Measurements from ENCODE around the gene PALMD. TPM values are rescaled to one million over a fixed set of nuclear protein-coding genes. Genes with fewer than 3 reads are reported as not detected.
A peak's percentile ranks its signal among the peaks of the same experiment; 100 is the strongest.

The PALMD gene
- total and polyA plus RNA-seq, 5 experiments from 2014 or later: not detected

DNA sequence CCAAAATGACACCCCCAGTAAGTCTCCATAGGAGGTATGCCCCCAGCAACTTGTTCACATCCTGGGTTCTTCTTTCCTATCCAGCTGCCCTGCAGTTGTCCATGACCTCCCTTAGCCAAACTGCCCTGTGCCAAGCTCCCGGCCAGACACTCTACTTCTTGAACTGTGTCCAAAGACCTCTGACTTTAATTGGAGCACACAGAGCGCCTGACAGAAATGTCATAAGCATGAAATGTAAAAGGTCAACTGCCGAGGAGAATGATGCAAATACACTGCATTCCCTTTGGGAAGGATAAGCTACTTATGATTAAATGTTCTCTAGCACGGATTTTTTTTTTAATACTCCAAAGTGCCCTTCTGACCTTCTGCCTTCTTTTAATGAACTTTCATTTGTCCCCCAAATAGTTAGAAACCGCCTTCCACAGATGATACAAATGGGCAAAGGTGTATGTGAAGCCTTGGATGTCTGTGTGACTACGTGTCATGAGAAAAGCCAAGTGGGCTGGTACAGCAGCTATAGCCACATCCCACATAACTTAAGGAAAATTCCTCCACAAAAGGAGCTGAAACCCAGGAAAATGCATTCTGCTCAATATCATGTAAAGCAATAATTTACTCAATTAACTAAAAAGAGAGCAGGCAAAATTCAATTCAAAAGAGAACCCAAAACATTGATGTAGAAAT, 26.8 kb downstream of the PALMD start:
- H3K4me1 Mint-ChIP-seq: no peaks in the 10 kb centered on the region
- H3K4me3 Mint-ChIP-seq: no peak overlapping the region
- ATAC-seq (no peak), DNase-seq (no peak)
- peaks cover 6 to 38% (median 17%) of the 10 kb centered on the region in 5 donors for H3K27me3 Mint-ChIP-seq
- POLR2A ChIA-PET: no interaction called here
- no peaks in the 10 kb centered on the region for H3K36me3 Mint-ChIP-seq
- no peaks in the 10 kb centered on the region for H3K9me3 Mint-ChIP-seq
- peak overlapping the region in 1 of 10 donors; percentile 33 for H3K27ac Mint-ChIP-seq

DNA sequence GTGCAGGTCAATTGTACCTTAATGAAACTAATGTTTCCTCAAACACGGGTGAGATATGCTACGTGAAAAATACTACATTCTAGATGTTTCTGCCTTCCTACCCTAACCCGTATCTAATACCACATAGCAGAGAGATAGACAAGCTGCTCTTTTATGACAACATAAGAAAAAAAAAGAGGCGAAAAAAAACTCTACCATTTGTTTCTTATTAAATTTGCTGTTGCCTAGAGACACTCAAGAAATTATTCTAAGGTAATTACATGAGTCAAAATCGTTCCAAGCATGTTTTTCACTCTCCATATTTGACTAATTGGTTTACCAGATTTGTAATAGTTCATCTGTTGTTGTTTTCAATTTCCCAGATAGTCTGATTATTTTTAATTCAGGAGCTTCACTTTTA, 27.4 kb downstream of the PALMD start:
- Mint-ChIP-seq H3K9me3 (no peaks in the 10 kb centered on the region), H3K36me3 (no peaks in the 10 kb centered on the region), H3K4me1 (no peaks in the 10 kb centered on the region), H3K27ac (no peak overlapping the region), H3K4me3 (no peak overlapping the region), H3K27me3 (peaks cover 5 to 37% (median 15%) of the 10 kb centered on the region in 5 donors)
- POLR2A ChIA-PET: no interaction called here
- ATAC-seq (no peak), DNase-seq (no peak)

DNA sequence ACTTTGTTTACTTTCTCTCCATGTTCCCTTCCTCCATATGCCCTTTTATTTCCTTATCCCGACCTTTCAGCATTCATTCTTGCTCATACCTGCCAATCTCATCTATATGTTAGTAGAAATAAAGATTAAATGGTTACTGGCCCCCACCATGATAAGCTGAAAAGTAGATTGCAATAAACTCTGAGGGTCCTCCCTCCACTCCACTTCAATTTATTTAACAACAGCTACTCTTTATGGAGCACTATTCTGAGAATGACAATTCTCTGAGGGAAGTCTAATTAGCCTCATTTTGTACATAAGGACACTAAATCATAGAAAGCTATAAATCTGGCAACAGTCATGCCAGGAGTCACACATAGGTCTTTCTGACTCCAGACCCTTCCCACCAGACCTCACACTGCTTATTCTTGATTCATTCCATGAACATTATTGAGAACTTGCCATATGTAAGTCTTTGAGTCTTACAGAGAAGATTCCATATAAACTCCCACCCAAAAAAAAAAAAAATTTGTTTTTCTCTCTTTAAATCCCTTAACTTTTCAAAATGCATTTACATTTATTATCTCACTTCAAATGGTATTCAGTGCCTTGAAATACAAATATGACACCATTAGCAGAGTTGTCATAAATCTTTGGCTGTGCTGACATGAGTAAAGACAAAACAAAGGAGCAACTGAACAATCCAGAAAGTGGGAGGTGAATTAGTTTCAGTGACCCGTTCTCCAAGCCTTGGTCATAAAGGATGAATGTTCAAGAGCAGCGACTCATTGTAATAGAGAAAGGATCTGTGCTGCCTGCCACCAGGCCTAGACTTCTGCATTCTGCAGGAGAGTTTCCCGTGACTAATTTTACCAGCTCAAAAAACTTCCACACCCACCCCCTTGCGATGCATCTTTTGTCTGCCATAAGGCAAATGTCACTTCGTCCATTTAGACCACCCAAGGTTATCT, 28.5 kb downstream of the PALMD start:
- no peak for DNase-seq
- POLR2A ChIA-PET: no interaction called here
- no peak overlapping the region for H3K4me3 Mint-ChIP-seq
- H3K27ac Mint-ChIP-seq: no peak overlapping the region
- no peak for ATAC-seq
- no peaks in the 10 kb centered on the region for H3K36me3 Mint-ChIP-seq
- H3K4me1 Mint-ChIP-seq: no peaks in the 10 kb centered on the region
- H3K27me3 Mint-ChIP-seq: peaks cover 2 to 37% (median 12%) of the 10 kb centered on the region in 5 donors
- no peaks in the 10 kb centered on the region for H3K9me3 Mint-ChIP-seq

DNA sequence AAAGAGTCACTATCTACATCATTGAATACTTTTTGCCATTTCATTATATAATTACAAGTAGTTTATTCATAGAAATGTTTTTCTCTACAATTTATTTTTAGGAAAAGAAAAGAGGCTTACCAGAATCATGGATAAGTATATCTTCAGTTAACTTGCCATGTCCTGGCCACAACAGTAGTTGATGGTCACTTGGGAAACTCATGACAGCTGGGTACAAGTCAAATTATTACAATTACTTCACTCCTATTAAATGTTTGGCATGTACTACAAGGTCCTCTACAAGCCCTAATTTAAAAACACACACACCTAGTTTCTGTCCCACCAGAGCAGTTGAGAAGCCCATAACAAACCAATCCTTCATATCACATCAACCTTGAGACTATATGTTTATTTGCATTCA, 29.4 kb downstream of the PALMD start:
- DNase-seq (no peak), ATAC-seq (no peak)
- Mint-ChIP-seq H3K36me3 (no peaks in the 10 kb centered on the region), H3K4me3 (no peak overlapping the region), H3K27ac (no peak overlapping the region), H3K27me3 (peaks cover 2 to 37% (median 8%) of the 10 kb centered on the region in 5 donors), H3K9me3 (no peaks in the 10 kb centered on the region), H3K4me1 (no peaks in the 10 kb centered on the region)
- POLR2A ChIA-PET: no interaction called here

DNA sequence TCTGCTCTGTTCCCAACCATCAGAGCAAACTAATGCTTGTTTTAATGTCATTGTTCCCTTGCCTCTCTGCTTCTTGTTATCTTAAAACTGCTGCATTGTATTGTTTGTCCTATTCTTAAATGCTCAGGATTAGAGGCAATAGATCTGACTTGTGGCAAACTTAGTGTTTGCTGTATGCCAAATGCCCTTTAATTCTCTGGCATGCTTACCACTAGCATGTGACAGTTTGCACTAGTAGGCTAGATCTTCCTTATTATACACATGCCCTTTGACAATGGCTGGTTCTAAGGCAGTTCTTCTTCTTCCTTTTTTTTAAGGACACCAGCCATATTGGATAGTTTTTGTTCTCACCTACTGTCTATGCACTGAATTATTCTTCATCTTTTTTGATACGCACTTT, 30.1 kb downstream of the PALMD start:
- POLR2A ChIA-PET: no interaction called here
- no peak overlapping the region for H3K27ac Mint-ChIP-seq
- DNase-seq (no peak), ATAC-seq (no peak)
- H3K36me3 Mint-ChIP-seq: no peaks in the 10 kb centered on the region
- no peaks in the 10 kb centered on the region for H3K9me3 Mint-ChIP-seq
- H3K4me1 Mint-ChIP-seq: no peaks in the 10 kb centered on the region
- no peak overlapping the region for H3K4me3 Mint-ChIP-seq
- peaks cover 2 to 37% (median 8%) of the 10 kb centered on the region in 5 donors for H3K27me3 Mint-ChIP-seq

DNA sequence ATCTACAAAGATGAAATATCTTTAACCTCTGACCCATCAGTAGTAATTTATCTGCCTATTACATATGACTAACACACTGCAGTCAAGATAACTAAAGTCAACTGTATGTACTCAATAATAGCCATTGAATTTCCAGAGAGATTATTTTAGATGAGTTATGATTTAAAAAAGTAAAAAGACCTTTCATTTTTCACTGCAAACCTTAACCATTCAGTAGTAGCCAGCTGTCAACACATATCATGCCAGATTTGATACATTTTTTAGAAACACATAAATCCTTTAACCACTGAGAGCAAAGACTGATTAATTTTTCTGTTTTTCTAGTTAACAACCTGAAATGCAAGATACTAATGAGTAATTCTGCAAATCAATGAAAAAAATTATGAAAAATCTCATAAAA, 31.0 kb downstream of the PALMD start:
- no peaks in the 10 kb centered on the region for H3K36me3 Mint-ChIP-seq
- no peak for ATAC-seq
- H3K27me3 Mint-ChIP-seq: peaks cover 4 to 37% (median 8%) of the 10 kb centered on the region in 5 donors
- H3K9me3 Mint-ChIP-seq: no peaks in the 10 kb centered on the region
- no peak overlapping the region for H3K27ac Mint-ChIP-seq
- no peaks in the 10 kb centered on the region for H3K4me1 Mint-ChIP-seq
- H3K4me3 Mint-ChIP-seq: no peak overlapping the region
- no peak for DNase-seq
- POLR2A ChIA-PET: no interaction called here

DNA sequence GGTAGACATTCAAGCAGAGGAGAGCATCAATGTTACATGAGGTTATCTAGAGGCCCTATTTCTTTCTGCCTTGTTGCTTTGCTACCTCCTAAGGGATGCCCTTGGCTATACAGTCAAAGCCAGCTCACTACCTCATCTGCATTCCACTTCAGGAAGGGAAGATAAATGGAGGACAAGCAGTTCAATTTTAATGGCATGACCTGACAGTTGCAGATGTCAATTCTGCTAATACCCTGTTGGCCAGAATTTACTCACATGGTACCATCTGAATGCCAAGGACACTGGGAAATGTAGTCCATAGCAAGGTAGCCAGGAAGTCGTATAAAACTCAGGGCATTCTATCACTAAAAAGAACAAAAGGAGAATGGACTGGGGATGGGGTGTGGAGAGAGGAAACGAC, 31.5 kb downstream of the PALMD start:
- H3K4me1 Mint-ChIP-seq: no peaks in the 10 kb centered on the region
- POLR2A ChIA-PET: no interaction called here
- no peaks in the 10 kb centered on the region for H3K36me3 Mint-ChIP-seq

DNA sequence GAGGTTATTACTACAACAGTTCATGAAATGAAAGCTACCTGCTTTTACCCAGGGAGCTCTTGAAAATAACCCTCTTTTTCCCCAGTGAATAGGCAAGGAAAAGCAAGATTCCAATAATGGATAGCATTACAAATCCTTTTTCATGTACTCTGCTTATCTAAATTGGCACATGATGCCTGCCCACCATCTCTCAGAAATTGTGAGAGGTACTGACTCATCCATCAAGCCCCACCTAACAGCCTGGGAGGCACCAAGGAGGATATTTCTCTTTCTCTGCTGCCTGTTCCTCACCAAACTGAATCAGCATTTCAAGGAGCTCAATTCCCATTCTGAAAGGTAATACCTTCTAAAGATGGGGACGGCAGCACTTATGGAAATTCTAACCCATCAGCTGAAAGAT, 34.4 kb downstream of the PALMD start:
- no peak overlapping the region for H3K27ac Mint-ChIP-seq
- POLR2A ChIA-PET: no interaction called here
- H3K27me3 Mint-ChIP-seq: peaks cover 4 to 9% (median 7%) of the 10 kb centered on the region in 5 donors
- no peak overlapping the region for H3K4me3 Mint-ChIP-seq
- no peak for ATAC-seq
- H3K9me3 Mint-ChIP-seq: no peaks in the 10 kb centered on the region
- H3K4me1 Mint-ChIP-seq: no peaks in the 10 kb centered on the region
- no peaks in the 10 kb centered on the region for H3K36me3 Mint-ChIP-seq
- no peak for DNase-seq

More for the DNA sequence above, 31.5 kb downstream of the PALMD start:
- no peak overlapping the region for H3K4me3 Mint-ChIP-seq
- no peak overlapping the region for H3K27ac Mint-ChIP-seq
- H3K9me3 Mint-ChIP-seq: no peaks in the 10 kb centered on the region
- peaks cover 4 to 32% (median 7%) of the 10 kb centered on the region in 5 donors for H3K27me3 Mint-ChIP-seq
- DNase-seq (no peak), ATAC-seq (no peak)

DNA sequence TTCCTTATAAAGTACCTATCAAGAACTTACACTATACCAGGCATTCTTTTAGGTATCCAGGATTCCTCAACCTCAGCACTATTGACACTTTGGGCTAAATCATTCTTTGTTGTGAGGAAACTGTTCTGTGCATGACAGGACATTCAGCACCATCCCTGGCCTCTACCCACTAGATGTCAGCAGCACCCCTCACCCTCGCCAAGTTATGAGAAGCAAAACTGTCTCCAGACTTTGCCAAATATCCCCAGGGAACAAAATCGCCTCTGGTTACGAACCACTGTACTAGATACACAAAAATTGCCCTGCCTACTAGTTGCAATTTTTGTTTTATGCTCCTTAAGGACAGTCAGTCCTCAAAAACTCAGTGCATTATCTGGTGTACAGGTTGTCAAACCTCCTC, 35.7 kb downstream of the PALMD start:
- DNase-seq: no peak
- Mint-ChIP-seq H3K4me3 (no peak overlapping the region), H3K27ac (no peak overlapping the region), H3K27me3 (peaks cover 4 to 9% (median 7%) of the 10 kb centered on the region in 5 donors), H3K4me1 (no peaks in the 10 kb centered on the region), H3K36me3 (no peaks in the 10 kb centered on the region), H3K9me3 (no peaks in the 10 kb centered on the region)
- POLR2A ChIA-PET: no interaction called here
- ATAC-seq: no peak

DNA sequence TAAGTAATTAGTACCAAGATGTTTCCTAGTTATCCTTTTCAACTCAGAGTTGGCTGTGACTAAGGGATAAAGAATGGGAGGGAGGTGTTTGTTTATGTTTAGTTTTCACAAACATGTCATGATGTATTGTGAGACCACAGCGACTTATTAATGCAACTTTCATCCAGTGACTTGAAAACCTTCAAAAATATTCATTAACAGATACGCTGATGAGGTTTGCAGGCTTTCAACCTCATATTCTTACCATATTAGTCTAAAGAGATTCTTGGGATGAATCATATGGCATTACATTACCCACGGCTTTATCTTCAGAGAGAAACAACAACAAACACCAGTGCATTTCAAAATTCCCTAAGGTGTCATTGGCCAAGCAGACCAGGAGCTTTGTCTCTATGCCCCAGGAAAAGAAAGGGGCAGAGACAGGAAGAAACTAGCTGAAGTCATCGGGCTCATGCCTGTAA, 36.4 kb downstream of the PALMD start:
- DNase-seq: no peak
- no peak for ATAC-seq
- H3K27ac Mint-ChIP-seq: no peak overlapping the region
- POLR2A ChIA-PET: no interaction called here
- H3K4me1 Mint-ChIP-seq: no peaks in the 10 kb centered on the region
- no peaks in the 10 kb centered on the region for H3K36me3 Mint-ChIP-seq
- no peak overlapping the region for H3K4me3 Mint-ChIP-seq
- no peaks in the 10 kb centered on the region for H3K9me3 Mint-ChIP-seq
- peaks cover 4 to 9% (median 7%) of the 10 kb centered on the region in 5 donors for H3K27me3 Mint-ChIP-seq

DNA sequence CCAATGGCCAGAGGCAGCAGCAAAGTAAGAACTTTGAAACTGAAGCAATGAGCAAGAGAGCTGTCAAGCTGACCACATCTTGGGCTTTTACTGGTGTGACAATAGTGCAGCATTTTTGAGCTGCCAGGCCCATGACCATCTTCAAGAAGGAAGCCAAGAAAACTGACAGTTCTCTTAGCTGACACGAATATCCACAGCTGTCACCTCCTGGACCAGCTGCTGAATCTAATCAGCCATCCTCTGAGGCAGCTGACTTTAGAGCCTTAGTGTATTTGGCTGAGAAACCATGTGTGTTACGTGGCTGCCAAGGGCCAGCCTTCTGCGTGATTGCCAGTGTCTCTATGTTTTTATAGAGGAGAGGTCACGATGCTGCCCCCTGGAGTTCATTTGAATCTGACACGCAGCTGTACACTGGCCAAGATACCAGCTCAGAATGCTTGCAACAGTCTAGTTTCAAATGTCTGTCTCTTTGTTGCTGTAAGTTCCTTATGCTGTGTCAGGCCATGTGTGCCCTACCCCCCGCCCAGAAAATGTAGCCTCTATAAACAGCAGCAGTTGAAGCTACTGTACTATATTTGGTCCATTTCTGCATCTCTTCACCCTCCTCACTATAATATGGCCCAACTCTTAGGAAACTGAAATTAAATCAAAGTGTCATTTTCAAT, 39.7 kb downstream of the PALMD start:
- H3K4me1 Mint-ChIP-seq: no peaks in the 10 kb centered on the region
- no peak overlapping the region for H3K4me3 Mint-ChIP-seq
- POLR2A ChIA-PET: no interaction called here
- H3K36me3 Mint-ChIP-seq: no peaks in the 10 kb centered on the region
- DNase-seq (peak in 5 of 10 donors; percentile 5 to 19 (median 15)), ATAC-seq (peak in 1 of 2 donors; percentile 48)
- peaks cover 4 to 15% (median 10%) of the 10 kb centered on the region in 5 donors for H3K27me3 Mint-ChIP-seq
- H3K9me3 Mint-ChIP-seq: no peaks in the 10 kb centered on the region
- no peak overlapping the region for H3K27ac Mint-ChIP-seq

DNA sequence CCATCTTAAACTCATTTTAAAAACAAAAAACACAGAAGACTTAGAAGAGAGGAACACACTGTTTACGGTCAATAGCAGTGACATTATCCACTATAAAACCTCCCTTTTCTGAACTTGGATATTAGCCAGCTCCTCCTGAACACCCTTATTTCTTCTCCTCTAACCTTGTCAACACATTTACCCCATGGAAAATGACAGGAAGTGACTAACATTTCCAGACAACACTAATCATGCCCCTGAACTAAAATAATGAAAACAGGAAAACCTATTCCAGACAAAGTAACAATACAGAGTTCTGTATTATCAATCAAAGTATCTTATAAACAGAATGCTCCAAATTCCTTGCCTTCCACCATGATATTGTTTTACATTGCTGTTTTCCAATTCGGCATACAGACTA, 45.3 kb downstream of the PALMD start:
- no peak overlapping the region for H3K27ac Mint-ChIP-seq
- ATAC-seq (no peak), DNase-seq (no peak)
- H3K27me3 Mint-ChIP-seq: peaks cover 4 to 21% (median 13%) of the 10 kb centered on the region in 5 donors
- POLR2A ChIA-PET: no interaction called here
- H3K9me3 Mint-ChIP-seq: no peaks in the 10 kb centered on the region
- no peak overlapping the region for H3K4me3 Mint-ChIP-seq
- no peaks in the 10 kb centered on the region for H3K36me3 Mint-ChIP-seq
- H3K4me1 Mint-ChIP-seq: no peaks in the 10 kb centered on the region

DNA sequence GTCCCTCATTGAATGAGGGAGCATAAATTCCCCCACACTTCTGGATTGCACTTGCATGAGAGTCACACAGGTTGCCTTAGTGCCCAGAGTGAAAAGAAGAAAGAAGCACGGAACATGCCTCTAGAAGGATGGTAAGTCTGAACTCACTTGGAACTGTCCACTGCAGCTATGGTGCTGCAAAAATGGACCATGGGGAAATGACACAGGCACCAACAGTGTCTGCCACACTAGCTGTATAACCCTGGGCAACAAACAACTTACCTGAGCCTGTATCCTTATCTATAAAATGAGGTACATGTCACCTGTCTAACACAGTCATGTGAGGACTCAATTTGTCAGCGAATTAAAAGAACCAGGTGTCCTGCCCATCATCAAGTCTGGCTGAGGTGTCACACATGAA, 50.7 kb downstream of the PALMD start:
- no peak overlapping the region for H3K4me3 Mint-ChIP-seq
- no peaks in the 10 kb centered on the region for H3K9me3 Mint-ChIP-seq
- peaks cover 0 to 3% (median 0%) of the 10 kb centered on the region in 4 donors for H3K4me1 Mint-ChIP-seq
- H3K27ac Mint-ChIP-seq: no peak overlapping the region
- POLR2A ChIA-PET: no interaction called here
- DNase-seq: no peak
- peaks cover 13 to 37% (median 24%) of the 10 kb centered on the region in 5 donors for H3K27me3 Mint-ChIP-seq
- ATAC-seq: no peak
- no peaks in the 10 kb centered on the region for H3K36me3 Mint-ChIP-seq
